ENCODE results near the gene TXNRD2. TPM values are rescaled to one million over a fixed set of nuclear protein-coding genes. Genes with fewer than 3 reads are reported as not detected.

Gene TXNRD2
- total RNA-seq, 1 experiment from 2014 or later: 7.0 TPM

GRCh38 chr22:19981961-19982920, 40.6 kb upstream of the TXNRD2 start:
- no peaks in the 10 kb centered on the region for H3K79me2 ChIP-seq (ENCODE audit: low read length)
- H3K27ac ChIP-seq (ENCODE audit: low read length): no peak overlapping the region
- H3K4me3 ChIP-seq (ENCODE audit: low read length): no peak overlapping the region
- H2AFZ ChIP-seq (ENCODE audit: low read length): no peak overlapping the region
- H3K36me3 ChIP-seq (ENCODE audit: insufficient read depth, low read length): no peaks in the 10 kb centered on the region
- no peak for DNase-seq
- H3K9ac ChIP-seq (ENCODE audit: low read length): no peak overlapping the region
- peaks cover 5% of the 10 kb centered on the region for H3K4me1 ChIP-seq (ENCODE audit: low read length)
- H3K9me2 ChIP-seq (replicated peaks; ENCODE audit: insufficient read depth, low read length): no peaks in the 10 kb centered on the region
- no peaks in the 10 kb centered on the region for H3K9me3 ChIP-seq (ENCODE audit: low read length)
- peaks cover 28% of the 10 kb centered on the region for H4K20me1 ChIP-seq (ENCODE audit: insufficient read depth, low read depth, low read length)
- H3K27me3 ChIP-seq (ENCODE audit: low read length): no peaks in the 10 kb centered on the region
- no peak overlapping the region for H3K4me2 ChIP-seq (ENCODE audit: low read depth, low read length, poor library complexity, severe bottlenecking)

- no peaks in the 10 kb centered on the region for H3K79me2 ChIP-seq (ENCODE audit: low read length)
- H3K9ac ChIP-seq (ENCODE audit: low read length): no peak overlapping the region
- no peaks in the 10 kb centered on the region for H3K9me3 ChIP-seq (ENCODE audit: low read length)
- H3K9me2 ChIP-seq (replicated peaks; ENCODE audit: insufficient read depth, low read length): no peaks in the 10 kb centered on the region
- no peaks in the 10 kb centered on the region; the same call in 1 of the 2 replicates for H3K4me1 ChIP-seq (ENCODE audit: low read length)
- no peaks in the 10 kb centered on the region for H3K36me3 ChIP-seq (ENCODE audit: insufficient read depth, low read length)
- no peak for DNase-seq
- H3K27ac ChIP-seq (ENCODE audit: low read length): no peak overlapping the region
- no peak overlapping the region for H2AFZ ChIP-seq (ENCODE audit: low read length)
- H3K4me2 ChIP-seq (ENCODE audit: low read depth, low read length, poor library complexity, severe bottlenecking): no peak overlapping the region
- no peak overlapping the region for H3K4me3 ChIP-seq (ENCODE audit: low read length)
- H3K27me3 ChIP-seq (ENCODE audit: low read length): no peaks in the 10 kb centered on the region
- peaks cover 24% of the 10 kb centered on the region for H4K20me1 ChIP-seq (ENCODE audit: insufficient read depth, low read depth, low read length)
These were observed 39.7 kb upstream of the TXNRD2 start for GRCh38 chr22:19981171-19981960.

- Histone ChIP-seq H3K9ac (ENCODE audit: low read length) (no peak overlapping the region), H3K79me2 (ENCODE audit: low read length) (no peaks in the 10 kb centered on the region), H3K4me2 (ENCODE audit: low read depth, low read length, poor library complexity, severe bottlenecking) (no peak overlapping the region), H3K4me3 (ENCODE audit: low read length) (no peak overlapping the region), H3K36me3 (ENCODE audit: insufficient read depth, low read length) (no peaks in the 10 kb centered on the region), H3K4me1 (ENCODE audit: low read length) (peaks cover 1% of the 10 kb centered on the region), H3K9me3 (ENCODE audit: low read length) (no peaks in the 10 kb centered on the region), H3K9me2 (replicated peaks; ENCODE audit: insufficient read depth, low read length) (no peaks in the 10 kb centered on the region), H4K20me1 (ENCODE audit: insufficient read depth, low read depth, low read length) (peaks cover 18% of the 10 kb centered on the region), H2AFZ (ENCODE audit: low read length) (no peak overlapping the region), H3K27me3 (ENCODE audit: low read length) (no peaks in the 10 kb centered on the region), H3K27ac (ENCODE audit: low read length) (no peak overlapping the region)
- no peak for DNase-seq
These were observed 39.1 kb upstream of the TXNRD2 start for GRCh38 chr22:19980766-19981165.

- no peaks in the 10 kb centered on the region for H3K9me3 ChIP-seq (ENCODE audit: low read length)
- no peak overlapping the region for H3K4me2 ChIP-seq (ENCODE audit: low read depth, low read length, poor library complexity, severe bottlenecking)
- no peaks in the 10 kb centered on the region for H3K27me3 ChIP-seq (ENCODE audit: low read length)
- H3K27ac ChIP-seq (ENCODE audit: low read length): no peak overlapping the region
- DNase-seq: no peak
- H3K79me2 ChIP-seq (ENCODE audit: low read length): no peaks in the 10 kb centered on the region
- no peak overlapping the region for H2AFZ ChIP-seq (ENCODE audit: low read length)
- H3K36me3 ChIP-seq (ENCODE audit: insufficient read depth, low read length): no peaks in the 10 kb centered on the region
- H3K9ac ChIP-seq (ENCODE audit: low read length): no peak overlapping the region
- H3K4me1 ChIP-seq (ENCODE audit: low read length): peaks cover 10% of the 10 kb centered on the region
- H4K20me1 ChIP-seq (ENCODE audit: insufficient read depth, low read depth, low read length): 0 out of 2 replicates have a peak, but pooled peaks cover 11% of the 10 kb centered on the region
- no peak overlapping the region for H3K4me3 ChIP-seq (ENCODE audit: low read length)
- no peaks in the 10 kb centered on the region for H3K9me2 ChIP-seq (replicated peaks; ENCODE audit: insufficient read depth, low read length)
These were observed 38.3 kb upstream of the TXNRD2 start for GRCh38 chr22:19979712-19980493.

- Histone ChIP-seq H3K9me3 (ENCODE audit: low read length) (no peaks in the 10 kb centered on the region), H3K36me3 (ENCODE audit: insufficient read depth, low read length) (no peaks in the 10 kb centered on the region), H3K4me2 (ENCODE audit: low read depth, low read length, poor library complexity, severe bottlenecking) (no peak overlapping the region), H3K9me2 (replicated peaks; ENCODE audit: insufficient read depth, low read length) (no peaks in the 10 kb centered on the region), H3K79me2 (ENCODE audit: low read length) (no peaks in the 10 kb centered on the region), H3K27ac (ENCODE audit: low read length) (no peak overlapping the region), H3K4me3 (ENCODE audit: low read length) (no peak overlapping the region), H2AFZ (ENCODE audit: low read length) (no peak overlapping the region), H4K20me1 (ENCODE audit: insufficient read depth, low read depth, low read length) (0 out of 2 replicates have a peak, but pooled peaks cover 5% of the 10 kb centered on the region), H3K4me1 (ENCODE audit: low read length) (peaks cover 21% of the 10 kb centered on the region), H3K9ac (ENCODE audit: low read length) (no peak overlapping the region), H3K27me3 (ENCODE audit: low read length) (no peaks in the 10 kb centered on the region)
- no peak for DNase-seq
These were observed 37.1 kb upstream of the TXNRD2 start for GRCh38 chr22:19978748-19979147.

- Histone ChIP-seq H4K20me1 (ENCODE audit: insufficient read depth, low read depth, low read length) (no peaks in the 10 kb centered on the region), H3K79me2 (ENCODE audit: low read length) (no peaks in the 10 kb centered on the region), H3K9me2 (replicated peaks; ENCODE audit: insufficient read depth, low read length) (no peaks in the 10 kb centered on the region), H3K4me2 (ENCODE audit: low read depth, low read length, poor library complexity, severe bottlenecking) (no peak overlapping the region), H3K27ac (ENCODE audit: low read length) (no peak overlapping the region), H3K27me3 (ENCODE audit: low read length) (no peaks in the 10 kb centered on the region), H3K9me3 (ENCODE audit: low read length) (no peaks in the 10 kb centered on the region), H3K36me3 (ENCODE audit: insufficient read depth, low read length) (no peaks in the 10 kb centered on the region), H3K4me3 (ENCODE audit: low read length) (no peak overlapping the region), H3K9ac (ENCODE audit: low read length) (no peak overlapping the region), H3K4me1 (ENCODE audit: low read length) (peaks cover 21% of the 10 kb centered on the region), H2AFZ (ENCODE audit: low read length) (no peak overlapping the region)
- DNase-seq: no peak
These were observed 36.0 kb upstream of the TXNRD2 start for GRCh38 chr22:19977296-19978243.

- no peak overlapping the region for H3K4me3 ChIP-seq (ENCODE audit: low read length)
- H3K27ac ChIP-seq (ENCODE audit: low read length): no peak overlapping the region
- H4K20me1 ChIP-seq (ENCODE audit: insufficient read depth, low read depth, low read length): no peaks in the 10 kb centered on the region
- H2AFZ ChIP-seq (ENCODE audit: low read length): no peak overlapping the region
- H3K79me2 ChIP-seq (ENCODE audit: low read length): no peaks in the 10 kb centered on the region
- H3K4me2 ChIP-seq (ENCODE audit: low read depth, low read length, poor library complexity, severe bottlenecking): no peak overlapping the region
- peaks cover 21% of the 10 kb centered on the region for H3K4me1 ChIP-seq (ENCODE audit: low read length)
- H3K9me2 ChIP-seq (replicated peaks; ENCODE audit: insufficient read depth, low read length): no peaks in the 10 kb centered on the region
- no peaks in the 10 kb centered on the region for H3K9me3 ChIP-seq (ENCODE audit: low read length)
- no peak for DNase-seq
- no peaks in the 10 kb centered on the region for H3K36me3 ChIP-seq (ENCODE audit: insufficient read depth, low read length)
- no peaks in the 10 kb centered on the region for H3K27me3 ChIP-seq (ENCODE audit: low read length)
- H3K9ac ChIP-seq (ENCODE audit: low read length): no peak overlapping the region
These were observed 35.1 kb upstream of the TXNRD2 start for GRCh38 chr22:19976671-19977070.

All from Karpas-422 (cell line).